SJSA1 (cell line): ENCODE results near the gene CALHM2. TPM values are rescaled to one million over a fixed set of nuclear protein-coding genes. Genes with fewer than 3 reads are reported as not detected.

Experiments
- total RNA-seq: library from RNA; depleted of rRNA; stranded (reverse); fragments of >200 nt; shearing (Covaris generic); gene quantifications from 2 replicates; pipeline ENCODE4 v1.2.3, GENCODE V29; 2014; rRNA removed

CALHM2 gene
- total RNA-seq, 1 experiment from 2014 or later: not detected

Other genes with a start within 250 kb of the CALHM2 start
- 0.13 TPM in 1 of 2 replicates, not detected in the other for gene RPEL1, start 206.5 kb downstream of the CALHM2 start, total RNA-seq
- 0.42 and 1.7 TPM in 2 replicates for gene INA, start 175.2 kb downstream of the CALHM2 start, total RNA-seq
- 36.9 and 41.8 TPM in 2 replicates for gene PCGF6, start 101.2 kb downstream of the CALHM2 start, total RNA-seq
- gene TAF5, start 84.4 kb downstream of the CALHM2 start, total RNA-seq: 11.1 and 12.8 TPM in 2 replicates
- gene ATP5MK, start 55.9 kb downstream of the CALHM2 start, total RNA-seq: 457 and 813 TPM in 2 replicates
- 17.1 and 25.8 TPM in 2 replicates for gene PDCD11, start 55.7 kb downstream of the CALHM2 start, total RNA-seq
- not detected in 2 replicates for gene CALHM1, start 6.5 kb upstream of the CALHM2 start, total RNA-seq
- gene CALHM3, start 26.9 kb upstream of the CALHM2 start, total RNA-seq: not detected in 2 replicates
- not detected in 2 replicates for gene NEURL1, start 41.3 kb upstream of the CALHM2 start, total RNA-seq